ENCODE results near the gene ECT2L. TPM values are rescaled to one million over a fixed set of nuclear protein-coding genes. Genes with fewer than 3 reads are reported as not detected.

ECT2L gene, protein sequence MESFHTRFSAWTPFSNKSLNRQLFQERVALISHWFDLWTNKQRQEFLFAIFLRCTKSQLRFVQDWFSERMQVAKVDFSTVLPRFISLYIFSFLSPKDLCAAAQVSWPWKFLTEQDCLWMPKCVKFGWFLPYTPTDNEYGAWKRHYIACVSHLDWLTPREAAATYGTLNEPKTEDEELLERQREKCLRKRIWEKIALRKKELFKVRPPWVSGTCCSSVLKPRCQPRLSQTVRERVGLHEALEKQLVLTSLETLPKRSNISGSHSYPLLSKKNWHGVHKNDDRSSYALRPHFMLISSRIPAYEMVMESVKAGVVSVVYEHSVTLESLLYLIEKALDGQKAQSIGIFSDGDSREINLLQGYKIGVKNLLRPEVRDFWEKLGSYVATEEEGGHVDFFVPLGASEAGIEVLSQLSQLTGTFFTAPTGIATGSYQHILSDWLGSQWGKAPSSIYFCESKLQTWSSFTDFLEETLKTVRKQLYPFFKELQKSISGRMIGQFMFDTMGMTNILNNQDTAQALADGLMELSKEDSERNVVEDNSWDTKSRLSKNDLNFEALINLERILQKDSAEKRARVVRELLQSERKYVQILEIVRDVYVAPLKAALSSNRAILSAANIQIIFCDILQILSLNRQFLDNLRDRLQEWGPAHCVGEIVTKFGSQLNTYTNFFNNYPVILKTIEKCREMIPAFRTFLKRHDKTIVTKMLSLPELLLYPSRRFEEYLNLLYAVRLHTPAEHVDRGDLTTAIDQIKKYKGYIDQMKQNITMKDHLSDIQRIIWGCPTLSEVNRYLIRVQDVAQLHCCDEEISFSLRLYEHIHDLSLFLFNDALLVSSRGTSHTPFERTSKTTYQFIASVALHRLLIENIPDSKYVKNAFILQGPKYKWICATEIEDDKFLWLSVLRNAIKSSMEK
- total RNA-seq (2013): 0.04 TPM
- polyA plus RNA-seq (not detected), polyA minus RNA-seq (under 0.01 TPM in 1 of 2 replicates, not detected in the other), total RNA-seq (0.06 to 1.4 (median 0.11) reads per million in 11 experiments)

DNA sequence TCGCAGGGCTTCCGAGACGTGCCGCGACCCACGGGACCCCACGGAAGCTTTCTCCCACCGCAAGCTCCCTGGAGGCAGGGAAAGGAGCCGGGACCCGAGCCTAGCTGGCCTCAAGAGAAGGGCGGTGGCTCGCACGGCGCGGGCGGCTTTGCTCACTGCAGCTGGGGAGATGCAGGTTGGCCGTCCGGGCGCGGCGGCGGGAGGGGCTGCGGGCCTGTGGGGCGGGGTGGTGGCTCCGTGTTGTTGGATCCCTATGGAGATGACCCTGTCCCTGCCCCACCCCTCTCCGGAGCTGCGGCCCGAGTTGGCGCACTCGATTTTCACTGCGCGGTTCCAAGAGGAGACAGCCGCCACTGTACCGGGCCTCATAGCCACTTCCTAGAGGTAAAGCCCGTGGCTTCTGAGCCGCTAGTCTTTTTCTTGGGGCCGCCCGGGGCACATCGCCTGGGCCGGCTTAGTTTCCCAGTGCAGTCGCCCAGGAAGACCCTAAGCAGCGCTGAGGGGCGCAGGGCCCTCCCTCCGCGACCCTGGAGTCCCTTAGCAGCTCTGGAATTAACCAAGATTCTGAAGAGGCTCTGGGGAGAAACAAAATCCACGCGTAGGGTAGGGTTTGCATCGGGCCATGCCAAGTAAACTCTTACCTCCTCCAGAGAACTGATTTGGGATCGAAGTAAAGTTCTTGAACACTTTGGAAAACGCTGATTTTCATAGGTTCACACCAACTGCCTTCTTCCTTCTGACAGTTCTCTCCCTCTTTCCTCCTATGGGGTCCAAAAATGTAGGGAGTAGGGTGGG is at the start of gene ECT2L:
Gene ECT2L, plus strand, starts transcription at position 279 of the 795 bp plus-strand sequence. CDS start 17,188 bp downstream, outside the sequence.
- TF ChIP-seq, protein P1, sequence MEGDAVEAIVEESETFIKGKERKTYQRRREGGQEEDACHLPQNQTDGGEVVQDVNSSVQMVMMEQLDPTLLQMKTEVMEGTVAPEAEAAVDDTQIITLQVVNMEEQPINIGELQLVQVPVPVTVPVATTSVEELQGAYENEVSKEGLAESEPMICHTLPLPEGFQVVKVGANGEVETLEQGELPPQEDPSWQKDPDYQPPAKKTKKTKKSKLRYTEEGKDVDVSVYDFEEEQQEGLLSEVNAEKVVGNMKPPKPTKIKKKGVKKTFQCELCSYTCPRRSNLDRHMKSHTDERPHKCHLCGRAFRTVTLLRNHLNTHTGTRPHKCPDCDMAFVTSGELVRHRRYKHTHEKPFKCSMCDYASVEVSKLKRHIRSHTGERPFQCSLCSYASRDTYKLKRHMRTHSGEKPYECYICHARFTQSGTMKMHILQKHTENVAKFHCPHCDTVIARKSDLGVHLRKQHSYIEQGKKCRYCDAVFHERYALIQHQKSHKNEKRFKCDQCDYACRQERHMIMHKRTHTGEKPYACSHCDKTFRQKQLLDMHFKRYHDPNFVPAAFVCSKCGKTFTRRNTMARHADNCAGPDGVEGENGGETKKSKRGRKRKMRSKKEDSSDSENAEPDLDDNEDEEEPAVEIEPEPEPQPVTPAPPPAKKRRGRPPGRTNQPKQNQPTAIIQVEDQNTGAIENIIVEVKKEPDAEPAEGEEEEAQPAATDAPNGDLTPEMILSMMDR (IDR thresholded peaks at IDR 0.05): no peak
- Mint-ChIP-seq H3K9me3 (peaks cover 0 to 2% (median 0%) of the 10 kb centered on the region in 7 donors), H3K36me3 (peaks cover 25 to 27% of the 10 kb centered on the region in 2 donors), H3K27me3 (ENCODE audit: low read depth in 3 of 3) (peaks cover 8 to 23% (median 21%) of the 10 kb centered on the region in 3 donors), H3K4me3 (peak within 1 kb of the TSS in 1 of 2 donors; percentile 59), H3K27ac (no peak within 1 kb of the TSS), H3K4me1 (peaks cover 9% of the 10 kb centered on the region)
- Histone ChIP-seq H3K9ac (ENCODE audit: insufficient read depth, low read length, poor library complexity, severe bottlenecking) (no peak within 1 kb of the TSS), H3K79me2 (ENCODE audit: insufficient read depth, low read length) (no peaks in the 10 kb centered on the region), H3K4me2 (replicated peaks; ENCODE audit: extremely low read depth, low read length, poor library complexity, severe bottlenecking) (peak within 1 kb of the TSS; percentile 40), H4K20me1 (ENCODE audit: insufficient read depth, low read length) (no peaks in the 10 kb centered on the region), H3K27ac (ENCODE audit: low read depth in 1 of 2, low read length in 2 of 2) (no peak within 1 kb of the TSS), H3K27me3 (ENCODE audit: control insufficient read depth in 2 of 2, insufficient read depth in 2 of 2, low read length in 2 of 2) (peaks cover 10 to 27% of the 10 kb centered on the region in 2 donors), H3K9me3 (replicated peaks in 1 of 2; ENCODE audit: control insufficient read depth in 1 of 2, insufficient read depth in 1 of 2, low read length in 2 of 2) (no peaks in the 10 kb centered on the region), H3K4me1 (ENCODE audit: control insufficient read depth in 1 of 2, insufficient read depth in 2 of 2, low read length in 2 of 2) (peaks cover 3 to 9% of the 10 kb centered on the region in 2 donors), H3K4me3 (replicated peaks in 1 of 3; ENCODE audit: low read depth in 2 of 3, low read length in 3 of 3) (no peak within 1 kb of the TSS), H2AFZ (ENCODE audit: insufficient read depth, low read depth, low read length, poor library complexity, severe bottlenecking) (no peak within 1 kb of the TSS), H3K36me3 (replicated peaks in 1 of 2; ENCODE audit: control insufficient read depth in 1 of 2, insufficient read depth in 2 of 2, low read length in 2 of 2) (peaks cover under 1 to 20% of the 10 kb centered on the region in 2 donors)
- 41% methylated on average over 38 of the region's 50 CpGs for WGBS (ENCODE audit: insufficient coverage)
- no peak for DNase-seq
- intact Hi-C loops (cut with micrococcal nuclease): no loop called here
